ENCODE data around the gene PARP8. TPM values are rescaled to one million over a fixed set of nuclear protein-coding genes. Genes with fewer than 3 reads are reported as not detected.

The PARP8 gene
- not detected for polyA plus RNA-seq (2012; ENCODE audit: insufficient read length, low read depth)

DNA sequence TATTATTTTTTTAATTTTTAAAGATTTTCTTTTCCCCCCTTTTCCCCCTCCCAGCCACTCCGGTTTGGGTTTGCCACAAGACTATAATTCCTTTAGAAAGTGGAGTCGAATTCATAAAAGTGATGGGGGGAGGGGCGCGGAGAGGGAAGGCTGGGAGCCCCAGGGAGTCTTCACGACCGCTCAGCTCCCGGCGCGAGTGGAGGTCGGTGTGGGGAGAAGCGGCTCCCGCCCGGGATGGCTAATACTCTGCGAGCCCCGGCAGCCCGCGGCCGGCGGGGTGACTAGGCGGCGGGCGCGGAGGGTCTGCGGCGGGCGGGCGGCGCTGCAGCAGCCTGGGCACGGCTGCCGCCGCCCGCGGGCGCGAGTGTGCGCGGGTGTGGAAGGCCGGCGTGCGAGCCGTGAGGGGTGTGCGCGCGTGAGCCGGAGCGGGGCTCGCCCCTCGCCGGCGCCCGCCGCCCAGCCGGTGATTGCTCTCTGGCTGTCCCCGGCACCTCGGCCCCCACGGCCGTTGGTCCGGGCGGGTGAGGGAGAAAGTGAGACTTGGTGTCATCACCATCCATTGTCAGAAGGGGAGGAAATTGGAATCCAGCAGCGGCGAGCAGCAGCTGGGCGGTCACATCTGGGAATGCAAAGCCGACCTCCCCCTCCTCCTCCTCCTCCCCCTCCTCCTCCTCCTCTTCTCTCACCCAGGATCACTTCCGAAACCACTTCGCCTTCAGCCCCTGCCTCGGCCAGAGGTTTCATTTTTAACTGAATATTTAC lies at the start of gene PARP8:
Gene PARP8, plus strand, starts transcription at position 377 of the 762 bp plus-strand sequence. CDS start 459 bp downstream, outside the sequence.
- TF ChIP-seq REST (IDR thresholded peaks at IDR 0.05; ENCODE audit: insufficient read depth in 1 of 2, low read depth in 2 of 2, low read length in 2 of 2): no peak

- TF ChIP-seq FOXP2 (optimal IDR thresholded peaks at IDR 0.05; ENCODE audit: borderline replicate concordance, extremely low read depth, extremely low read length, insufficient read depth): no peak
- TF ChIP-seq POLR2AphosphoS5 (IDR thresholded peaks at IDR 0.05; ENCODE audit: low read depth, low read length): no peak
- TF ChIP-seq SIN3A (IDR thresholded peaks at IDR 0.05; ENCODE audit: borderline replicate concordance, insufficient read depth, low read length): no peak
- TF ChIP-seq REST (IDR thresholded peaks at IDR 0.05; ENCODE audit: insufficient read depth in 1 of 2, low read depth in 2 of 2, low read length in 2 of 2): no peak
Observed at GRCh38 chr5:50623666-50624065, 42.8 kb upstream of the PARP8 start.

DNA sequence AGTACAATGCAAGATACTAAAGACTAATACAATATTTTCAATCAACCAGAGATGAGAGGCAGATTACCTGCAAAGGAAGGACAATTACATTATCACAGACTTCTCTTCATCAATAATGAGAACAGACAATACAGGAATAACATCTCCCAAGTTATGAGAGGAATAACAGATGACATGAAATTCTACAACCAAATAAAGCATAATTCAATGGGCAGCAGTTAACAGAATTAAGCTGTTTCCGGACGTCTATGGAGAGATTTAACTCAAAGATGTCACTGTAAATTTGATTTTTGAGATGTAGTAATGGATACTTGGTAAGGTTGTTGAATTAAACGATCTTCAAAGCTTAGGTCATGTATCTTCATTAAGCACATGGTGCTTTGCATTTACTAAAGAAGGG lies 19.8 kb upstream of the PARP8 start:
- TF ChIP-seq REST (IDR thresholded peaks at IDR 0.05; ENCODE audit: insufficient read depth in 1 of 2, low read depth in 2 of 2, low read length in 2 of 2) (no peak), FOXP2 (optimal IDR thresholded peaks at IDR 0.05; ENCODE audit: borderline replicate concordance, extremely low read depth, extremely low read length, insufficient read depth) (no peak), SIN3A (IDR thresholded peaks at IDR 0.05; ENCODE audit: borderline replicate concordance, insufficient read depth, low read length) (no peak), POLR2AphosphoS5 (IDR thresholded peaks at IDR 0.05; ENCODE audit: low read depth, low read length) (no peak), TAF1 (IDR thresholded peaks at IDR 0.05; ENCODE audit: borderline replicate concordance, insufficient read depth, low read length) (no peak)

DNA sequence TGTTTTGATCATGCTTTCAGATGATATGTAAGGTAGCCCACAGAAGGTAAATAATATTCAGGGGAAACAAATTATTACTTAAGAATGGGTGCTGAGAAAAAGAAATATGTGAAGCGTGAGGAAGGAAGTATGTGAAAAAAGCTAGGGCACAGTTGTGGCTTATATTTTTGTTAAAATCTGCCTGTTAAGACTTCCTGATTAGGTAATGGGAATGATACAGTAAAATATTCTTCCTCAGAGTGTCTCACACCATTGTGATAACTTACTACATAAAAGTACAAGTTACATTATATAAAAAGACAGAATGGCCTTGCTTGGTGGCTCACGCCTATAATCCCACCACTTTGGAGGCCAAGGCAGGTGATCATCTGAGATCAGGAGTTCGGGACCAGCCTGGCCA lies 18.7 kb upstream of the PARP8 start:
- TF ChIP-seq TAF1 (IDR thresholded peaks at IDR 0.05; ENCODE audit: borderline replicate concordance, insufficient read depth, low read length): no peak
- no peak for TF ChIP-seq FOXP2 (optimal IDR thresholded peaks at IDR 0.05; ENCODE audit: borderline replicate concordance, extremely low read depth, extremely low read length, insufficient read depth)
- no peak for TF ChIP-seq REST (IDR thresholded peaks at IDR 0.05; ENCODE audit: insufficient read depth in 1 of 2, low read depth in 2 of 2, low read length in 2 of 2)
- no peak for TF ChIP-seq POLR2AphosphoS5 (IDR thresholded peaks at IDR 0.05; ENCODE audit: low read depth, low read length)
- TF ChIP-seq SIN3A (IDR thresholded peaks at IDR 0.05; ENCODE audit: borderline replicate concordance, insufficient read depth, low read length): no peak

- no peak for TF ChIP-seq SIN3A (IDR thresholded peaks at IDR 0.05; ENCODE audit: borderline replicate concordance, insufficient read depth, low read length)
- TF ChIP-seq FOXP2 (optimal IDR thresholded peaks at IDR 0.05; ENCODE audit: borderline replicate concordance, extremely low read depth, extremely low read length, insufficient read depth): no peak
- no peak for TF ChIP-seq POLR2AphosphoS5 (IDR thresholded peaks at IDR 0.05; ENCODE audit: low read depth, low read length)
- TF ChIP-seq TAF1 (IDR thresholded peaks at IDR 0.05; ENCODE audit: borderline replicate concordance, insufficient read depth, low read length): no peak
Observed at GRCh38 chr5:50653946-50654345, 12.5 kb upstream of the PARP8 start.
